Stomach (tissue), 9 donors: ENCODE measurements around the gene CCDC73. TPM values are rescaled to one million over a fixed set of nuclear protein-coding genes. Genes with fewer than 3 reads are reported as not detected.

Source experiments
- DNase-seq, 2 donors: peaks; one replicate each; pipeline versions ENCODE4 v3.0.0 to v3.0.0-alpha.2; 2013 to 2019
- H3K27ac ChIP-seq, 5 donors: fragments of 200-600 bp in 4 of 5; sonication (generic) in 4 of 5; one replicate each; pipeline ENCODE4 v1.5.1; 2013 to 2019; ENCODE audit warnings: mild to moderate bottlenecking in 1 of 5, moderate library complexity in 1 of 5
- H3K27me3 ChIP-seq, 3 donors: fragments of 200-600 bp; sonication (generic); one replicate each; pipeline ENCODE4 v1.5.1; 2017 to 2019; ENCODE audit warnings: mixed run types in 1 of 3
- H3K36me3 ChIP-seq, 4 donors: fragments of 200-600 bp; sonication (generic); 1 replicate in 3 of 4; 2 replicates in 1 of 4; pipeline ENCODE4 v1.5.1; 2016 to 2019
- H3K4me1 ChIP-seq, 4 donors: fragments of 200-600 bp; sonication (generic); one replicate each; pipeline ENCODE4 v1.5.1; 2016 to 2019
- H3K4me3 ChIP-seq, 4 donors: fragments of 200-600 bp; sonication (generic) in 3 of 4; one replicate each; pipeline ENCODE4 v1.5.1; 2016 to 2019; ENCODE audit warnings: mild to moderate bottlenecking in 1 of 4
- H3K9me3 ChIP-seq, 4 donors: fragments of 200-600 bp; sonication (generic); one replicate each; pipeline ENCODE4 v1.5.1; 2016 to 2019
- CTCF ChIP-seq, 7 experiments: fragments of 450-650 bp in 4 of 7; fragments of 200-600 bp in 3 of 7; sonication (generic) in 3 of 7; IDR thresholded peaks; one replicate each; pipeline ENCODE4 v1.5.1; 2016 to 2019; ENCODE audit warnings: antibody characterized with exemption in 7 of 7, control low read depth in 2 of 7, mild to moderate bottlenecking in 1 of 7
- EP300 ChIP-seq: sonication (generic); formaldehyde crosslinking; IDR thresholded peaks from one replicate; pipeline ENCODE4 v1.6.1; 2017; ENCODE audit warnings: antibody characterized with exemption
- POLR2A ChIP-seq, 4 donors: fragments of 450-650 bp; IDR thresholded peaks; one replicate each; pipeline ENCODE4 v1.6.1; 2016; ENCODE audit warnings: antibody characterized with exemption in 4 of 4, control low read depth in 2 of 4, mild to moderate bottlenecking in 1 of 4, moderate library complexity in 1 of 4
- POLR2AphosphoS5 ChIP-seq, 3 donors: sonication (generic); formaldehyde crosslinking; IDR thresholded peaks; one replicate each; pipeline ENCODE4 v1.6.1; 2016; ENCODE audit warnings: antibody characterized with exemption in 3 of 3
- WGBS, 5 donors: extraction: QIAGEN DNeasy Blood & Tissue Kit in 3 of 5; methylation state at CpG; one replicate each; pipeline versions ENCODE4 v1.1.5 to v1.1.7; 2013 to 2018; 5-methylcytosine and 5-hydroxymethylcytosine counted together
- intact Hi-C: fragments of 100-400 bp; cut with DNase I; formaldehyde crosslinking; loops from one replicate; pipeline ENCODE4 v1.15.1; 2023; ENCODE audit warnings: low total_unique reads
- polyA plus RNA-seq, 3 donors: library from polyadenylated mRNA; stranded (reverse); fragments of 200-250 nt; gene quantifications; one replicate each; pipeline ENCODE4 v1.2.3, GENCODE V29; 2013
- total RNA-seq, 5 donors: library from RNA; depleted of rRNA; stranded (reverse); fragments of >200 nt; gene quantifications; one replicate each; pipeline versions ENCODE4 v1.1.0 to v1.2.3, GENCODE V29; 2014 to 2016
- donor health status: healthy with polysubstance abuse.
- donor health status: Bipolar disorder and iron deficiency.
- donor health status: healthy.

The CCDC73 gene
- total and polyA plus RNA-seq, 8 donors, result 0.37 TPM; not detected in 7

GRCh38 chr11:32584921-32585320, 209.5 kb downstream of the CCDC73 start:
- peak overlapping the region; percentile 69 to 97 (median 89) for H3K4me3 ChIP-seq
- no peaks in the 10 kb centered on the region for H3K9me3 ChIP-seq
- 10 to 11% (median 10%) methylated on average over 7 of the region's 7 CpGs for WGBS, 5 donors
- peaks cover 13 to 34% (median 29%) of the 10 kb centered on the region in 4 donors for H3K4me1 ChIP-seq
- intact Hi-C loops, result no loop called here
- H3K27me3 ChIP-seq, result no peaks in the 10 kb centered on the region
- no peak for TF ChIP-seq POLR2A (IDR thresholded peaks at IDR 0.05)
- no peak for TF ChIP-seq EP300
- TF ChIP-seq CTCF (IDR thresholded peaks at IDR 0.05), result no peak
- no peak for TF ChIP-seq POLR2AphosphoS5 (IDR thresholded peaks at IDR 0.05)
- H3K27ac ChIP-seq, result peak overlapping the region in 3 of 5 donors; percentile 84 to 95 (median 85)
- DNase-seq, result peak in 1 of 2 donors; percentile 15
- peaks cover 10 to 23% (median 16%) of the 10 kb centered on the region in 4 donors for H3K36me3 ChIP-seq

DNA sequence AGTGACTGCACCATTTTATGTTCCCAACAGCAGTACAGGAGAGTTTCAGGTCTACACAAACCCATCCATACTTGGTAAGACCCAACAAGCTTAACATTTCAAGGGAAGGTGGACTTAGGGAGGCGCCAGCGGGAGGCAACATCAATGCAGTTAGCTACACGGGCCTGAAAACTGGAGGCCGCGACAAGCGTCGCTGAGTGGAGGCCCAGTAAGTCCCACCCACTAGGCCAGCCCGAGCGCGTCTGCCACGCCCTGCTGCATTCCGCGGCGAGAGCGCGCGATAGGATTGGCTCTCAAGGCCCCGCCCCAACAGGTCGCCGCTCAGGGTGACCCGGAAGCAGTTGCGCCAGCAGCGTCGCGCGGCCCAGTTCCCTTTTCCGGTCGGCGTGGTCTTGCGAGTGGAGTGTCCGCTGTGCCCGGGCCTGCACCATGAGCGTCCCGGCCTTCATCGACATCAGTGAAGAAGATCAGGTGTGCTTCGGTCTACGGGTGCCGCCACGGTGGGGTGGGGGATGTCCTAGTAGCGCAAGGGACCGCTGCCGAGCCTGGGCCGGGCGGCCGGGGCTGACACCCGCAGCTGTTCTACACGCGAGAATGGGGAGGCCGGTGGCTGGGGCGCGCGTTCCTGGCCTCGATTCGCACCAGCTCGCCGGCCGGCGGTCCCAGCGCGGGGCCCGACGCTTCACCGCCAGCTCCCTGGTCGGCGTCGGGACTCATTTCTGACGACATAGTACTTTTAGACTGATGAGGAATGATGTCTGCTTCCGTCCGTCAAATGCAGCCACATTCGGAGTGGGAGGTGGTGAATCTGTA, 210.8 kb downstream of the CCDC73 start, which contains the start of gene EIF3M:
EIF3M (plus strand) TSS at position 373 of the 813 bp plus-strand sequence; CDS start at position 430, 57 bp downstream.
- Histone ChIP-seq H3K27me3 (no peaks in the 10 kb centered on the region), H3K4me3 (peak within 1 kb of the TSS; percentile 69 to 97 (median 89)), H3K27ac (peak within 1 kb of the TSS; percentile 76 to 95 (median 85)), H3K4me1 (peaks cover 13 to 34% (median 29%) of the 10 kb centered on the region in 4 donors), H3K36me3 (peaks cover 0 to 10% (median 3%) of the 10 kb centered on the region in 4 donors), H3K9me3 (no peaks in the 10 kb centered on the region)
- TF ChIP-seq POLR2AphosphoS5 (IDR thresholded peaks at IDR 0.05) (peak; percentile 63 to 95 (median 89)), EP300 (no peak), POLR2A (IDR thresholded peaks at IDR 0.05) (peak in 1 of 4 donors; percentile 20), CTCF (IDR thresholded peaks at IDR 0.05) (no peak)
- WGBS, 5 donors, result 0 to 1% (median 1%) methylated on average over 41 to 70 of the region's 70 CpGs
- intact Hi-C loops, result no loop called here
- DNase-seq, result peak; percentile 97 to 99

GRCh38 chr11:32581556-32581955, 212.9 kb downstream of the CCDC73 start:
- no peaks in the 10 kb centered on the region for H3K36me3 ChIP-seq
- no peak overlapping the region for H3K4me3 ChIP-seq
- TF ChIP-seq CTCF (IDR thresholded peaks at IDR 0.05) (no peak), POLR2A (IDR thresholded peaks at IDR 0.05) (no peak), EP300 (no peak), POLR2AphosphoS5 (IDR thresholded peaks at IDR 0.05) (no peak)
- no peak overlapping the region for H3K27ac ChIP-seq
- intact Hi-C loops, result no loop called here
- H3K9me3 ChIP-seq, result no peaks in the 10 kb centered on the region
- 74 to 90% (median 84%) methylated on average over 3 of the region's 3 CpGs for WGBS, 5 donors
- H3K4me1 ChIP-seq, result peaks cover 13 to 23% (median 20%) of the 10 kb centered on the region in 4 donors
- peak in 1 of 2 donors; percentile 18 for DNase-seq
- H3K27me3 ChIP-seq, result peaks cover 0 to 5% (median 0%) of the 10 kb centered on the region in 3 donors

- peaks cover 13 to 17% (median 15%) of the 10 kb centered on the region in 4 donors for H3K4me1 ChIP-seq
- intact Hi-C loops, result no loop called here
- 52 to 70% (median 61%) methylated on average over 2 of the region's 2 CpGs for WGBS, 5 donors
Measured at GRCh38 chr11:32580967-32581366, 213.5 kb downstream of the CCDC73 start.

More at GRCh38 chr11:32580967-32581366, 213.5 kb downstream of the CCDC73 start:
- no peak overlapping the region for H3K27ac ChIP-seq
- H3K36me3 ChIP-seq, result no peaks in the 10 kb centered on the region
- TF ChIP-seq CTCF (IDR thresholded peaks at IDR 0.05) (no peak), POLR2A (IDR thresholded peaks at IDR 0.05) (no peak), EP300 (no peak)
- no peaks in the 10 kb centered on the region for H3K9me3 ChIP-seq
- peaks cover 0 to 5% (median 0%) of the 10 kb centered on the region in 3 donors for H3K27me3 ChIP-seq
- no peak for DNase-seq
- H3K4me3 ChIP-seq, result no peak overlapping the region
